ENCODE measurements around the gene NT5DC1. TPM values are rescaled to one million over a fixed set of nuclear protein-coding genes. Genes with fewer than 3 reads are reported as not detected.

The NT5DC1 gene
- total RNA-seq, 1 experiment from 2014 or later: 63.7 TPM

- no peaks in the 10 kb centered on the region for H3K36me3 ChIP-seq (ENCODE audit: control insufficient read depth in 1 of 2, insufficient read depth in 2 of 2, low read length in 2 of 2)
- no peaks in the 10 kb centered on the region for H3K27me3 ChIP-seq (ENCODE audit: insufficient read depth, low read length)
- ChIA-PET POLR2A (no interaction called here), RAD21 (ENCODE audit: low non-redundant PET in 1 of 2, low total read pairs in 2 of 2, uncharacterized antibody in 2 of 2, unreplicated experiment in 2 of 2) (no interaction called here), CTCF (no interaction called here)
- no peak for DNase-seq (ENCODE audit: low read depth, low spot score)
- no peaks in the 10 kb centered on the region for H3K9me3 ChIP-seq (ENCODE audit: control insufficient read depth in 1 of 2, insufficient read depth in 1 of 2, low read depth in 1 of 2, low read length in 2 of 2)
- no TSS peak for BruUV-seq (replicated peaks)
- H4K20me1 ChIP-seq (ENCODE audit: insufficient read depth): no peaks in the 10 kb centered on the region
- no peak overlapping the region for H3K9ac ChIP-seq (ENCODE audit: low read length)
- intact Hi-C loops (cut with micrococcal nuclease): no loop called here
- no peak for ATAC-seq
- H3K4me3 ChIP-seq (replicated peaks in 1 of 2; ENCODE audit: low read depth in 1 of 2, low read length in 2 of 2): no peak overlapping the region
- H2AFZ ChIP-seq (ENCODE audit: low read depth, low read length, poor library complexity, severe bottlenecking): no peak overlapping the region
- H3K4me2 ChIP-seq (ENCODE audit: low read length): no peak overlapping the region
- H3K4me1 ChIP-seq (ENCODE audit: control insufficient read depth in 1 of 2, insufficient read depth in 2 of 2, low read length in 2 of 2): no peaks in the 10 kb centered on the region
- H3K9me2 ChIP-seq (ENCODE audit: insufficient read depth): no peaks in the 10 kb centered on the region
- no peak for TF ChIP-seq JUND (IDR thresholded peaks at IDR 0.05)
- H3K79me2 ChIP-seq (ENCODE audit: insufficient read depth, low read length): no peaks in the 10 kb centered on the region
- H3K27ac ChIP-seq (ENCODE audit: low read depth, low read length): no peak overlapping the region
These were observed 52.0 kb downstream of the NT5DC1 start for GRCh38 chr6:116152620-116153019.

- Histone ChIP-seq H3K9me2 (ENCODE audit: insufficient read depth) (no peaks in the 10 kb centered on the region), H3K9me3 (ENCODE audit: control insufficient read depth in 1 of 2, insufficient read depth in 1 of 2, low read depth in 1 of 2, low read length in 2 of 2) (no peaks in the 10 kb centered on the region), H3K9ac (ENCODE audit: low read length) (no peak overlapping the region), H3K4me3 (replicated peaks in 1 of 2; ENCODE audit: low read depth in 1 of 2, low read length in 2 of 2) (no peak overlapping the region), H3K27me3 (ENCODE audit: insufficient read depth, low read length) (no peaks in the 10 kb centered on the region), H3K4me2 (ENCODE audit: low read length) (no peak overlapping the region), H4K20me1 (ENCODE audit: insufficient read depth) (no peaks in the 10 kb centered on the region), H2AFZ (ENCODE audit: low read depth, low read length, poor library complexity, severe bottlenecking) (no peak overlapping the region), H3K27ac (ENCODE audit: low read depth, low read length) (no peak overlapping the region), H3K4me1 (ENCODE audit: control insufficient read depth in 1 of 2, insufficient read depth in 2 of 2, low read length in 2 of 2) (no peaks in the 10 kb centered on the region), H3K79me2 (ENCODE audit: insufficient read depth, low read length) (no peaks in the 10 kb centered on the region), H3K36me3 (ENCODE audit: control insufficient read depth in 1 of 2, insufficient read depth in 2 of 2, low read length in 2 of 2) (no peaks in the 10 kb centered on the region)
- DNase-seq (ENCODE audit: low read depth, low spot score): no peak
- no peak for TF ChIP-seq EGR1 (IDR thresholded peaks at IDR 0.05; ENCODE audit: low read depth)
- no peak for TF ChIP-seq JUND (IDR thresholded peaks at IDR 0.05)
- CTCF ChIA-PET: no interaction called here
- intact Hi-C loops (cut with micrococcal nuclease): no loop called here
- ATAC-seq: no peak
- RAD21 ChIA-PET (ENCODE audit: low non-redundant PET in 1 of 2, low total read pairs in 2 of 2, uncharacterized antibody in 2 of 2, unreplicated experiment in 2 of 2): no interaction called here
- no TSS peak for BruUV-seq (replicated peaks)
- POLR2A ChIA-PET: no interaction called here
These were observed 54.2 kb downstream of the NT5DC1 start for GRCh38 chr6:116154887-116155286.
